Memory B cell (primary cell): ENCODE data around the gene SHISA7.
"Not testable (repeated sequence)": the region's sequence is repeated elsewhere in the genome, so short reads cannot be mapped to it uniquely, and the experiment has no call there.

Experiments
- ATAC-seq: fragments of 150-1000 bp; cut with Tn5 transposase; 2 replicates; pipeline ENCODE4 v1.10.0; 2021; ENCODE audit warnings: low read depth, mild to moderate bottlenecking, moderate library complexity
- DNase-seq, 2 donors: peaks; one replicate each; pipeline ENCODE4 v3.0.0; 2022; ENCODE audit warnings: low spot score in 2 of 2
- H3K27ac Mint-ChIP-seq: one replicate; pipeline ENCODE4 v1.8.0; 2022; ENCODE audit warnings: mild to moderate bottlenecking, moderate library complexity, mixed read lengths
- H3K27me3 Mint-ChIP-seq: one replicate; pipeline ENCODE4 v1.8.0; 2022; ENCODE audit warnings: mixed read lengths
- H3K36me3 Mint-ChIP-seq: one replicate; pipeline ENCODE4 v1.8.0; 2022; ENCODE audit warnings: mild to moderate bottlenecking, mixed read lengths
- H3K4me1 Mint-ChIP-seq: one replicate; pipeline ENCODE4 v1.8.0; 2022; ENCODE audit warnings: mixed read lengths
- H3K4me3 Mint-ChIP-seq: one replicate; pipeline ENCODE4 v1.8.0; 2022; ENCODE audit warnings: mild to moderate bottlenecking, moderate library complexity, mixed read lengths
- H3K9me3 Mint-ChIP-seq: one replicate; pipeline ENCODE4 v1.8.0; 2022; ENCODE audit warnings: mixed read lengths

Gene SHISA7

DNA sequence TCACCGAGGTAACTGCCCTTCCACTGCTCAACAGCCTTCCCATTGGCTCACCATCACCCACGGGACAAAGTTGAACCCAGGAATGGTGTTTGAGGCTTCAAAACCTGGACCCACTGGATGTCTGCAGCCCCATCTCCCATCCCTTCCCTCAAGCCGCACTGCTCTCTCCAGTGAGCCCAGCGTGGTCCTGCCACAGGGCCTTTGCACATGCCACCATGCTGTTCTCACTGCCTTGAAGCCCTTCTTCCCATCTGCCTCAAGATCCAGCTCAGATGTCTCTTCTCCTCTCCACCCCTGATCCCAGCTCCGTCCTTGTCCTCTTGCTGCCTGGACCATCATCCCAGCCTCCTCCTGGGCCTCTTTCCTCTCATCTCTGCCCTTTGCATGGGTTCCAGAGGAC is 4.0 kb downstream of the SHISA7 start:
- DNase-seq = no peak
- ATAC-seq = no peak
- peaks cover 22% of the 10 kb centered on the region for H3K4me1 Mint-ChIP-seq
- peaks cover 38% of the 10 kb centered on the region for H3K27me3 Mint-ChIP-seq
- no peak overlapping the region for H3K27ac Mint-ChIP-seq
- H3K9me3 Mint-ChIP-seq = peaks cover 3% of the 10 kb centered on the region
- H3K4me3 Mint-ChIP-seq = no peak overlapping the region
- H3K36me3 Mint-ChIP-seq = peaks cover 6% of the 10 kb centered on the region

DNA sequence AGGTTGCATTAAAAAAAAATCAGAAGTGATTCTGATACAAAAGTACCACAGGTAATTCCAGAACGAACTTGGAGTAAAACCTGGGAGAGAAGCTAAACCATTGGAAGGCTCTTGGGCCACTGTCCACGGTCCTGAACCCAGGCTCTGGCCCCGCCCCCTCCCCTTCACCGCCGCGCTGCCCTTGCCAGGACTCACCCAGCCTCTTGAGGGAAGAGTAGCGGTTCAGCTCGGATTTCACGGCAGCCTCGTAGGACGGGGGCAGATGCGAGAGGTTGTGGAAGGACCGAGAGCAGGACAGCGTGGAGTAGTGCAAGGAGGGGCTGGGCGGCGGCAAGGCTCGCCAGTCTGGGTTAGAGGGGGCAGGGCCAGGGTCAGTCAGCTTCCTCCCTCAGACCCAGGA is 5.7 kb downstream of the SHISA7 start:
- Mint-ChIP-seq H3K27ac (no peak overlapping the region), H3K27me3 (peaks cover 30% of the 10 kb centered on the region), H3K36me3 (peaks cover 6% of the 10 kb centered on the region), H3K4me3 (no peak overlapping the region), H3K9me3 (peaks cover 3% of the 10 kb centered on the region), H3K4me1 (peaks cover 16% of the 10 kb centered on the region)
- no peak for DNase-seq
- ATAC-seq = no peak

DNA sequence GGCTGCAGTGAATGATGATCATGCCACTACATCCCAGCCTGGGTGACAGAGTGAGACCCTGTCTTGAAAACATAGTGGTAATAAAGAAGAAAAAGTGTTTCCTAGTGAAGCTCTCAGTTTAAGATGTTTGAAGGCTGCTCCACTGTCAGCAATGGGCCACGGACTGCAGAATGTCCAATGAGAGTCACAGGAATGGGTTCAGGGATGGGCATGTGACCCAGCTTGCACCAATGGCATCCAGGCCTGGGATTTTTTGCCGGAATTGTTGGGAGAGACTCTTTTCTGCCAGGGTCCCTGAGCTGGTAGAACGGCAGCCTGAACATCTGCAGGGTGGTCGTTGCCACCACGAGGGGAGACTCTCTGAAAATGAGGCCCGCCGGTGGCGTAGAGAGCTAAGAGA is 6.3 kb downstream of the SHISA7 start:
- Mint-ChIP-seq H3K27me3 (peaks cover 34% of the 10 kb centered on the region), H3K27ac (no peak overlapping the region), H3K4me3 (no peak overlapping the region), H3K36me3 (peaks cover 6% of the 10 kb centered on the region), H3K9me3 (peaks cover 3% of the 10 kb centered on the region), H3K4me1 (peaks cover 16% of the 10 kb centered on the region)
- DNase-seq (no peak), ATAC-seq (no peak)

DNA sequence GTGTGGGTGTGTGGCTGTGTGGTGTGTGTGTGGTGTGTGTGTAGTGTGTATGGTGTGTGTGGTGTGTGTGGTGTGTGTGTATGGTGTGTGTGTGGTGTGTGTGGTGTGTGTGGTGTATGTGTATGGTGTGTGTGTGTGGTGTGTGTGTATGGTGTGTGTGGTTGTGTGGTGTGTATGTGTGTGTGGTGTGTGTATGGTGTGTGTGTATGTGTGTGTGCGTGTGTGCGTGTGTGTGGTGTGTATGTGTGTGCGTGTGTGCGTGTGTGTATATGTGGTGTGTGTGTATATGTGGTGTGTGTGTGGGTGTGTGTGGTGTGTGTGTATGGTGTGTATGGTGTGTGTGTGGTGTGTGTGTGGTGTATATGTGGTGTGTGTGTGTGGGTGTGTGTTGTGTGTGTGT is 8.1 kb downstream of the SHISA7 start:
- Mint-ChIP-seq H3K4me1 (peaks cover 7% of the 10 kb centered on the region), H3K9me3 (peaks cover 3% of the 10 kb centered on the region), H3K27me3 (peaks cover 39% of the 10 kb centered on the region), H3K27ac (no peak overlapping the region), H3K36me3 (peaks cover 3% of the 10 kb centered on the region), H3K4me3 (no peak overlapping the region)
- DNase-seq (no peak), ATAC-seq (no peak)

DNA sequence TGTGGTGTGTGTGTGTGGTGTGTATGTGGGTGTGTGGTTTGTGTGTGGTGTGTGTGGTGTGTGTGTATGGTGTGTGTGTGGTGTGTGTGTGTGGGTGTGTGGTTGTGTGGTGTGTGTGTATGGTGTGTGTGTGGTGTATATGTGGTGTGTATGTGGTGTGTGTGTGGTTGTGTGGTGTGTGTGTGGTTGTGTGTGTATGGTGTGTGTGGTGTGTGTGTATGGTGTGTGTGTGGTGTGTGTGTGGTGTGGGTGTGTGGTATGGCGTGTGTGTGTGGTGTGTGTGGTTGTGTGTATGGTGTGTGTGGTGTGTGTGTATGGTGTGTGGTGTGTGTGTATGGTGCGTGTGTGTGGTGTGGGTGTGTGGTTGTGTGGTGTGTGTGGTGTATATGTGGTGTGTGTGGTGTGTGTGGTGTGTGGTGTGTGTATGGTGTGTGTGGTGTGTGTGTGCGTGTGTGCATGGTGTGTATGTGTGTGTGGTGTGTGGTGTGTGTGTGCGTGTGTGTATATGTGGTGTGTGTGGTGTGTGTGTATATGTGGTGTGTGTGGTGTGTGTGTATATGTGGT is 8.7 kb downstream of the SHISA7 start:
- H3K27ac Mint-ChIP-seq = no peak overlapping the region
- DNase-seq = no peak
- H3K9me3 Mint-ChIP-seq = peaks cover 3% of the 10 kb centered on the region
- H3K36me3 Mint-ChIP-seq = peaks cover 3% of the 10 kb centered on the region
- no peak for ATAC-seq
- H3K27me3 Mint-ChIP-seq = peaks cover 36% of the 10 kb centered on the region
- peaks cover 2% of the 10 kb centered on the region for H3K4me1 Mint-ChIP-seq
- no peak overlapping the region for H3K4me3 Mint-ChIP-seq

DNA sequence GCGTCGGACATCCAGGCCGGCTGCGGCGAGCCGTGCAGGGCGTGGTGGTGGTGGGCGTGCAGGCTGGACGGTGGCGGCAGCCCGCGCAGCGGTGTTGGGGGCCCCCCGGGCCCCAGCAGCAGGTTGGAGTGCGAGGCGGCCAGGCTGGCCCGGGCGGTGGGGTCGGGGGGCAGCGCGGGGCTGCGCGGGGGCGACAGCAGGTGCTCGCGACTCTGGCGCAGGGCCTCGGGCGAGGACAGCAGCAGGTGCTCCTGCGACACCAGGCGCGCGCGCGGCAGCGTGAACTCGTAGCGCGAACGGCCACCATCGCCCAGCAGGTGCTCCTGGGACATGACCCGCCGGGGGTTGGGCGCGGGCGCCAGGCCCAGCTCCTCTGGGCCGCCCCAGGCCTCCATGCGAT is 9.8 kb downstream of the SHISA7 start:
- peaks cover 34% of the 10 kb centered on the region for H3K27me3 Mint-ChIP-seq
- no peak overlapping the region for H3K27ac Mint-ChIP-seq

DNA sequence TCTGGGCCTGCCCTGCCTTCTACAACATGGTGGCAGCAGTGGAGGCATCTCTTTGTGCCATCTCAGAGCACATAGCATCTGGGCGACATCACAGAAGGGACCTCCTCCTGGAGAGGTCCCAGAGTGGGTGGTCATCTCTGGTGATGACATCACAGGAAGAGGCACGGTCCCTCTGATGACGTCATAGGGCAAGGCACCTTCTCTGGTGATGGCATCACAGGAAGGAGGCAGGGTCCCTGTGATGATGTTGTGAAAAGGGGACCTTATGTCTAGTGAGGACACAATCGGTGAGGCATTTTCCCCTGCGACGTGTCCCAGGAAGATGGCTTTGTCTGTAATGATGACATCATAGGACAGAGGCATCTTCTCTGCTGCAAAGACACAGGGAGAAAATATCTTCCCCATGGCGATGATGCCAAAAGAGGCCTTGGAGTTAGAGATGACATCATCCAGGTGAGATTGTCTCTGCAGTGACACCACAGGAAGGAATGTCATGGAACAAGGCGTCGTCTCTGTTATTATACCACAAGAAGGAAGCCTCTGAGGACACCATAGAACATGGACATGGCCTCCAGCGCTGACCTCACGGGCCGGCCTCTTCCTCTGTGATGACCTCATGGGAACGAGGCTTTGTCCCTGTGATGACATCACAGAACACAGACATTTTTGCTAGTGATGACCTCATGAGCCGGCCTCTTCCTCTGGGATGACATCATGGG is 10.7 kb downstream of the SHISA7 start:
- H3K36me3 Mint-ChIP-seq = peaks cover 2% of the 10 kb centered on the region
- ATAC-seq (no peak), DNase-seq (no peak)
- H3K9me3 Mint-ChIP-seq = no peaks in the 10 kb centered on the region
- H3K27me3 Mint-ChIP-seq = peaks cover 32% of the 10 kb centered on the region
- no peak overlapping the region for H3K4me3 Mint-ChIP-seq
- H3K4me1 Mint-ChIP-seq = peaks cover under 1% of the 10 kb centered on the region
- no peak overlapping the region for H3K27ac Mint-ChIP-seq

More for the DNA sequence above, 9.8 kb downstream of the SHISA7 start:
- H3K4me3 Mint-ChIP-seq = no peak overlapping the region
- no peak for DNase-seq
- no peak for ATAC-seq
- H3K36me3 Mint-ChIP-seq = peaks cover 2% of the 10 kb centered on the region
- peaks cover 2% of the 10 kb centered on the region for H3K4me1 Mint-ChIP-seq
- no peaks in the 10 kb centered on the region for H3K9me3 Mint-ChIP-seq

DNA sequence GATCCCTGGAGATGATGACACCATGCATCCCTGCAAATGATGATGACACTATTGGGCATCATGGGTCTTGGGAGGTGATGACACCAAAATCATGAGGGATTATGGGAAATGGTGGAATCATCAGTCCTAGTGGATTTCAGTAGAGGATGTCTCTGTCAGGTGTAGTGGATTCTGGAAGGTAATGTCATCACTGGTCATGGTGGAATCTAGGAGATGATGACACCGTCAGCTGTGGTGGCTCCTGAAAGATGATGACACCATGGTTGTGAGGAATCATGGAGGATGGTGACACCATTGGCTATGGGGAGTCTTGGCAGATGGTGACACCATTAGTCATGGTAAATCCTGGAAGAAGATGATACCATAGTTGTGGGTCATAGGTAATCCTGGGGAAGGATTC is 11.9 kb downstream of the SHISA7 start:
- Mint-ChIP-seq H3K27ac (no peak overlapping the region), H3K27me3 (peaks cover 30% of the 10 kb centered on the region), H3K9me3 (no peaks in the 10 kb centered on the region)

DNA sequence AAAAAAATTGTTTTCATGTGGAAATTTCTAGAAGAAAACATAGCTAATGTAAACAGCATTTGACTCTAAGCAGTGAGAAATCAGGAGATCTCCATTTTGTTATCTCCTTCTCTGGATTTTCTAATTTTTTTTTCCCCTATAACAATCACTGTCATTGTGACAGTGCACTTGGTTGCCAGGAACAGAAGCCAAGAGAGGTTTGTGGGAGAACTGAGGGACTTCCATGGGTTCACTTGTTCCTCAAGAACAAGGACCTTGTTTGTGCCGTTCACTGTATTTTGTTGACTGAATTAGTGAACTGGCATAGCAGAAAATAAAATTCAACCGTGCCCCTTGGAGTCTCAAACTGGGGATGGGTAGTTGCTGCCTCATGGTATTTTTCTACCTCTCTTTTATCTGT is 17.1 kb downstream of the SHISA7 start:
- DNase-seq (no peak), ATAC-seq (no peak)
- peaks cover 28% of the 10 kb centered on the region for H3K27me3 Mint-ChIP-seq
- no peak overlapping the region for H3K4me3 Mint-ChIP-seq
- H3K9me3 Mint-ChIP-seq = no peaks in the 10 kb centered on the region
- H3K4me1 Mint-ChIP-seq = no peaks in the 10 kb centered on the region
- H3K36me3 Mint-ChIP-seq = peaks cover 2% of the 10 kb centered on the region
- no peak overlapping the region for H3K27ac Mint-ChIP-seq

More for the DNA sequence above, 11.9 kb downstream of the SHISA7 start:
- ATAC-seq (no peak), DNase-seq (no peak)
- Mint-ChIP-seq H3K4me1 (no peaks in the 10 kb centered on the region), H3K4me3 (no peak overlapping the region), H3K36me3 (peaks cover 2% of the 10 kb centered on the region)

DNA sequence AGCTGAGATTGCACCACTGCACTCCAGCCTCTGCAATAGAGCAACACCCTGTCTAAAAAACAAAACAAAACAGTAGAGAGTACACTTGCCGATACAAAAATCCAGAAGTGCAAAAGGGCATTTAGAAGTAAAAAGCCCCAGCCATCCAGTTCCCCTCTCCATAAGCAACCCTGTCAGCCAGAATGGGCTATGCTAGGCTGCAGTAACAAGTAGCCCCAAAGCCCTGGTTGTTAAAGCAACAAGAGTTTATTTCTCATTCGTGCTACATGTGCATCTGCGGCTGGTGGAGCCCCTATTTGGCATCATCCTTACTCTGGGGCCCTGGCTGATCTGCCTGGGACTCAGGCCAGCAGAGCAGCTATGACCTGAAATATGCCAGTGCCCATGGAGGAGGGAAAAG is 18.6 kb downstream of the SHISA7 start:
- peaks cover 2% of the 10 kb centered on the region for H3K36me3 Mint-ChIP-seq
- H3K4me3 Mint-ChIP-seq = no peak overlapping the region
- ATAC-seq (no peak), DNase-seq (no peak)
- H3K27ac Mint-ChIP-seq = no peak overlapping the region
- no peaks in the 10 kb centered on the region for H3K9me3 Mint-ChIP-seq
- peaks cover 19% of the 10 kb centered on the region for H3K27me3 Mint-ChIP-seq
- H3K4me1 Mint-ChIP-seq = no peaks in the 10 kb centered on the region

DNA sequence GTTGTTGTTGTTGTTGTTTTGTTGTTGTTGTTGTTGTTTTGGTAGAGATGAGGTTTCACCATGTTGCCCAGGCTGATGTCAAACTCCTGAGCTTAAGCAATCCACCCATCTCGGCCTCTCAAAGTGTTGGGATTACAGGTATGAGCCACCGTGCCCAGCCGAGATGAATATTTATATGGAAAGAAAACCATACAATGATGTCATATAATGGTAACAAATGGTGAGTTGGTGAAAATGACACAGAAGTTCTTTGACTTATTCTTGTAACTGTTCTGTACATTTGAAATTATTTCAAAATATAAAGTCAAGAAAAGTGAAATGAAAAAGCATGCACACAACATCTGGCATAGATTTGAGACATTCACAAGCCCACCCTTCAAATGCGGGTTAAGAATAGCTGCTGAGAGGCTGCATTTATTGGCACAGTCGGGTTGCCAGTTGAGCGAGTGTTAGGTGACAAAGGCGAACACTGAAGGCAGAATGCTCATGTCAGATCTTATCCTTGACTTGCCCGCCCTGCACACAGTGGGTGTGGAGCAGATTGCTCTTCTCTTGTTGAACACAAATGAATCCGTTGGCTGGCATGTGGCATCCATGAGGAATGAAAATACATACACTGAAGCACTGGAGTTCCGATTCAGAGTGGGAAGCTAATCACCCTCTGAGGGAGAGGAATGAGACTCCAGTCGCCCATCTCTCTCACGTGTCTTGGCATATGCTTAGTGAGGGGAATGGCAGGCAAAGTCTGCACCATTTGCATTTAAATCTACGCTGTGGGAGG is 19.7 kb downstream of the SHISA7 start:
- peaks cover 14% of the 10 kb centered on the region for H3K27me3 Mint-ChIP-seq
- ATAC-seq (no peak), DNase-seq (no peak)
- no peaks in the 10 kb centered on the region for H3K36me3 Mint-ChIP-seq
- H3K4me3 Mint-ChIP-seq = no peak overlapping the region
- H3K9me3 Mint-ChIP-seq = no peaks in the 10 kb centered on the region
- no peak overlapping the region for H3K27ac Mint-ChIP-seq
- no peaks in the 10 kb centered on the region for H3K4me1 Mint-ChIP-seq

DNA sequence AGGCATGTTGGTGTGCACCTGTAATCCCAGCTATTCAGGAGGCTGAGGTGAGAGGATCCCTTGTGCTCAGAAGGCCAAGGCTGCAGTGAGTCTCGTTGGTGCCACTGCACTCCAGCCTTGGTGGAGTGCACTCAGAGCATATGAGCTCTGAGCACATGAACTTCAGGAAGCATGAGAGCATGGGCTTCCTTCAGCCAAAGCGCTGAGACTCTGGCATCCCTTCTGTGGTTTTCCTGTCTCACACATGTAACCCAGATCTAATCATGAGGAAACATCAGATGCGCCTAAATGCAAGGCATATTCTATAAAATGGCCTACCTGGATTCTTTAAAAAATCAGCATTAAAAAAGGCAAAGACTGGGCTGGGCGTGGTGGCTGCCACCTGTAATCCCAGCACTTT is 21.8 kb downstream of the SHISA7 start:
- H3K27me3 Mint-ChIP-seq = peaks cover 11% of the 10 kb centered on the region
- H3K4me3 Mint-ChIP-seq, H3K36me3 Mint-ChIP-seq, H3K27ac Mint-ChIP-seq, H3K4me1 Mint-ChIP-seq, ATAC-seq, H3K9me3 Mint-ChIP-seq, DNase-seq: not testable (repeated sequence)

DNA sequence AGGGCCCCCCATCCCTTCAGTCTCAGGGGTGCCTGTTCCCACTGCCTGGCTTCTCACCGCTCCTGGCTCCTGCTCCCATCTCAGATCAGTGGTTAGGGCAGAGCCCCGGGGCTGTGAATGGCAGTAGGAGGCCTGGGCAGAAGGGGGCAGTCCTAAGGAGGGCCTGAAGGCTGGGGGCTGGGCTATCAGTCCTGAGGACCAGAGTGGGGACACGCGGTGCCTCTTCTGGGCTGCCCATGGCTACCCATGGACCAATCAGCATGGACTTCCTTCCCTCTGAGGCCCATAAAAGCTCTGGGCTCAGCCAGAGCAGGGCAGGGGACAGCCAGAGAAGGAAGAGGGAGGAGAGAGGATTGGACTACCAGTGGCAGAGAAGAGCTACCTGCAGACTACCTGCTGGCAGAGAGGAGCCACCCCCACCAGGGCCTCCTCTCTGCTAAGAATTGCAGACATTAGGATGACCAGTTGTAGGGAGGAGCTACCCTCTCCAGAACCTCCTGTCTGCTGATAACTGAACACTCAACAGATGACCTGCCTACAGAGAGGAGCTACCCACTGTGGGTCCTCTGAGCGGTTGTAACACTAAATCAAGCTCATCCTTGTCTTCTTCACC is 23.4 kb downstream of the SHISA7 start:
- Mint-ChIP-seq H3K4me1 (no peaks in the 10 kb centered on the region), H3K27me3 (peaks cover 8% of the 10 kb centered on the region), H3K4me3 (no peak overlapping the region), H3K9me3 (no peaks in the 10 kb centered on the region), H3K27ac (no peak overlapping the region), H3K36me3 (no peaks in the 10 kb centered on the region)
- DNase-seq (no peak), ATAC-seq (no peak)

DNA sequence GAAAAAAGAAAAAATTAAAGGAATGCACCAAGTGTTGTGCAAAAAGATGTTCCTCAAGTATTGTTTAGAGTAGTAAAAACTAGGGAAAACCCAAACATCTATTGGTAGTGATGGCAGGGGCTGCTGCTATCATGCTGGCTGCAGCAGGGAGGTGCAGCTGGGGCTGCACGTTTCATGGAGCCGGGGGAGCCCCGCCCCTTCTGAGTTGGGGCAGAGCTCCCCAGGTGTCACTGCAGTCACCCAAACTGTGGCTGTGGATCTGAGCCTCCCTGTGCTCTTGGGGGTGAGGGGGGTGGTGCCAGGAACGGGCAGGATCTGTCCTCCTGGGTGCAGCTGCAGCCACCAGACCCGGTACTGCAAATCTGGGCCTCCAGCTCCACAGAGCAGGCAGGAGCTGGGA is 24.0 kb downstream of the SHISA7 start:
- no peak for ATAC-seq
- Mint-ChIP-seq H3K9me3 (no peaks in the 10 kb centered on the region), H3K27ac (no peak overlapping the region), H3K4me3 (no peak overlapping the region), H3K4me1 (no peaks in the 10 kb centered on the region), H3K36me3 (no peaks in the 10 kb centered on the region), H3K27me3 (peaks cover 6% of the 10 kb centered on the region)
- no peak for DNase-seq
